Keratinocyte (primary cell): ENCODE results near the gene METTL4.

Experiments used
- CTCF ChIP-seq, 3 experiments: IDR thresholded peaks in 1 of 3; conservative IDR thresholded peaks in 1 of 3; optimal IDR thresholded peaks in 1 of 3; 2 replicates in 2 of 3; 3 replicates in 1 of 3; pipeline versions ENCODE3 to v1.5.1; 2011; ENCODE audit warnings: low read length in 3 of 3, mild to moderate bottlenecking in 3 of 3, moderate library complexity in 2 of 3, control low read depth in 1 of 3, inconsistent platforms in 1 of 3; ENCODE audit not compliant: insufficient read depth in 2 of 3; ENCODE audit errors: extremely low read depth in 1 of 3
- EZH2 ChIP-seq: IDR thresholded peaks from one replicate; pipeline ENCODE4 v1.6.1; 2012; ENCODE audit warnings: inconsistent platforms, mild to moderate bottlenecking, low read length, moderate library complexity

GRCh38 chr18:2502394-2502793, 68.9 kb downstream of the METTL4 start:
- no peak for TF ChIP-seq CTCF (optimal IDR thresholded peaks at IDR 0.05 in 1 of 3, IDR thresholded peaks at IDR 0.05 in 1 of 3, conservative IDR thresholded peaks at IDR 0.05 in 1 of 3; ENCODE audit: extremely low read depth in 1 of 3, insufficient read depth in 2 of 3, low read length in 3 of 3)
- no peak for TF ChIP-seq EZH2
